DOHH2 (cell line): ENCODE data around the gene ARHGAP8.

Source experiments
- H3F3A ChIP-seq: fragments of 200-600 bp; sonication (generic), shearing (Covaris generic); 2 replicates; pipeline ENCODE4 v1.6.0; 2016; ENCODE audit warnings: antibody characterized with exemption, mild to moderate bottlenecking; ENCODE audit not compliant: control insufficient read depth, insufficient read depth
- H3K27ac ChIP-seq: fragments of 200-600 bp; sonication (generic); 2 replicates; pipeline ENCODE4 v1.5.1; 2014; ENCODE audit warnings: low read depth, mild to moderate bottlenecking, low read length, moderate library complexity
- H3K27me3 ChIP-seq: fragments of 200-600 bp; sonication (generic); 2 replicates; pipeline ENCODE4 v1.6.1; 2014; ENCODE audit warnings: mild to moderate bottlenecking, low read length, mixed read lengths; ENCODE audit not compliant: control insufficient read depth
- H3K36me3 ChIP-seq: fragments of 200-600 bp; sonication (generic); 2 replicates; pipeline ENCODE4 v1.6.1; 2014; ENCODE audit warnings: mild to moderate bottlenecking, low read length, moderate library complexity, mixed read lengths; ENCODE audit not compliant: control insufficient read depth
- H3K4me1 ChIP-seq: fragments of 200-600 bp; sonication (generic); 2 replicates; pipeline ENCODE4 v1.6.1; 2014; ENCODE audit warnings: mild to moderate bottlenecking, low read length, mixed read lengths; ENCODE audit not compliant: control insufficient read depth
- H3K4me2 ChIP-seq: fragments of 200-600 bp; sonication (generic); 2 replicates; pipeline ENCODE4 v1.6.0; 2014; ENCODE audit warnings: mild to moderate bottlenecking, low read length, moderate library complexity
- H3K4me3 ChIP-seq: fragments of 200-600 bp; sonication (generic); 2 replicates; pipeline ENCODE4 v1.5.1; 2014; ENCODE audit warnings: mild to moderate bottlenecking, low read length, mixed read lengths
- H3K79me2 ChIP-seq: fragments of 200-600 bp; sonication (generic); 2 replicates; pipeline ENCODE4 v1.6.1; 2014; ENCODE audit warnings: mild to moderate bottlenecking, low read length, mixed read lengths; ENCODE audit not compliant: control insufficient read depth
- H3K9me2 ChIP-seq: fragments of 200-600 bp; sonication (generic); replicated peaks from 2 replicates; pipeline ENCODE4 v1.6.1; 2014; ENCODE audit warnings: mild to moderate bottlenecking, low read length, mixed read lengths; ENCODE audit not compliant: control insufficient read depth
- H3K9me3 ChIP-seq: fragments of 200-600 bp; sonication (generic); 2 replicates; pipeline ENCODE4 v1.6.1; 2014; ENCODE audit warnings: antibody characterized with exemption, low read length, mixed read lengths; ENCODE audit not compliant: control insufficient read depth, insufficient read depth
- H4K20me1 ChIP-seq: fragments of 200-600 bp; sonication (generic); 2 replicates; pipeline ENCODE4 v1.6.0; 2014; ENCODE audit warnings: low read depth, mild to moderate bottlenecking, antibody characterized with exemption, low read length, moderate library complexity; ENCODE audit not compliant: control insufficient read depth, insufficient read depth
- EZH2phosphoT487 ChIP-seq: fragments of 200-600 bp; sonication (generic); IDR thresholded peaks from 2 replicates; pipeline ENCODE4 v1.6.1; 2017; ENCODE audit warnings: borderline replicate concordance, mild to moderate bottlenecking, antibody characterized with exemption, low read length, moderate library complexity, mixed read lengths
- TF ChIP-seq, protein P1 (sequence below): fragments of 200-600 bp; sonication (generic); IDR thresholded peaks from one replicate; pipeline ENCODE4 v1.5.1; 2014; ENCODE audit warnings: antibody characterized with exemption, mild to moderate bottlenecking, low read depth, low read length; ENCODE audit not compliant: poor library complexity, severe bottlenecking

Gene ARHGAP8

DNA sequence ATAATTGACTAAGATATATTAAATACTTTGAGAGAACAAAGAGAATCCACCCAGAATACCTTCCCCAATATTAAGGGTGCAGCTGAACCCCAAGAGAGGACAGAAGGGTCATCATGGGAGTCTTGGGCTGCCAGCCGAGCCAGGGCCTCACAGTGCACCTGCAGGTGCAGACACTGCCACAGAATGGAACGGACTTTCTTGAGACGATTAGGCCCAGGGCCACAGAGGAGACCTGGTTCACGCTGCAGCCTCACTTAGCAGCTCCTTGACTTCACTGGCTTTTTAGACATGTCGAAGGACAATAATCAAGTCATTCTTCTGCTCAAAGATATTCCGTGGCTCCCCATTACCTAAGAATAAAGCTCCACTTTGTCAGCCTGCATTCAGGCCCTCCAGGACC lies 156.9 kb downstream of the ARHGAP8 start:
- no peak for TF ChIP-seq EZH2phosphoT487
- TF ChIP-seq, protein P1, sequence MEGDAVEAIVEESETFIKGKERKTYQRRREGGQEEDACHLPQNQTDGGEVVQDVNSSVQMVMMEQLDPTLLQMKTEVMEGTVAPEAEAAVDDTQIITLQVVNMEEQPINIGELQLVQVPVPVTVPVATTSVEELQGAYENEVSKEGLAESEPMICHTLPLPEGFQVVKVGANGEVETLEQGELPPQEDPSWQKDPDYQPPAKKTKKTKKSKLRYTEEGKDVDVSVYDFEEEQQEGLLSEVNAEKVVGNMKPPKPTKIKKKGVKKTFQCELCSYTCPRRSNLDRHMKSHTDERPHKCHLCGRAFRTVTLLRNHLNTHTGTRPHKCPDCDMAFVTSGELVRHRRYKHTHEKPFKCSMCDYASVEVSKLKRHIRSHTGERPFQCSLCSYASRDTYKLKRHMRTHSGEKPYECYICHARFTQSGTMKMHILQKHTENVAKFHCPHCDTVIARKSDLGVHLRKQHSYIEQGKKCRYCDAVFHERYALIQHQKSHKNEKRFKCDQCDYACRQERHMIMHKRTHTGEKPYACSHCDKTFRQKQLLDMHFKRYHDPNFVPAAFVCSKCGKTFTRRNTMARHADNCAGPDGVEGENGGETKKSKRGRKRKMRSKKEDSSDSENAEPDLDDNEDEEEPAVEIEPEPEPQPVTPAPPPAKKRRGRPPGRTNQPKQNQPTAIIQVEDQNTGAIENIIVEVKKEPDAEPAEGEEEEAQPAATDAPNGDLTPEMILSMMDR, result no peak

More for the DNA sequence above, 156.9 kb downstream of the ARHGAP8 start:
- no peak overlapping the region for H3K27ac ChIP-seq
- no peak overlapping the region for H3K4me2 ChIP-seq
- no peaks in the 10 kb centered on the region for H3K27me3 ChIP-seq
- H3K79me2 ChIP-seq, result no peaks in the 10 kb centered on the region
- H3K4me1 ChIP-seq, result no peaks in the 10 kb centered on the region
- H3K4me3 ChIP-seq, result no peak overlapping the region
- no peaks in the 10 kb centered on the region for H3K9me3 ChIP-seq
- H3F3A ChIP-seq, result no peaks in the 10 kb centered on the region
- no peaks in the 10 kb centered on the region for H3K36me3 ChIP-seq
- H3K9me2 ChIP-seq, result no peaks in the 10 kb centered on the region
- H4K20me1 ChIP-seq, result no peaks in the 10 kb centered on the region
